ENCODE measurements around the gene INCENP. TPM values are rescaled to one million over a fixed set of nuclear protein-coding genes. Genes with fewer than 3 reads are reported as not detected.
A peak's percentile ranks its signal among the peaks of the same experiment; 100 is the strongest.

The INCENP gene
- total and polyA plus RNA-seq, 2 of the 13 experiments (the other 11 are each of a cell fraction or from before 2014, with no cell fraction given), result 14.1 to 37.3 TPM

GRCh38 chr11:62123669-62124185 lies at the start of gene INCENP (continued):
- TF ChIP-seq MLXIP (CRISPR knock-in tag; IDR thresholded peaks at IDR 0.05; ENCODE audit: borderline replicate concordance), result no peak
- TF ChIP-seq NFRKB (IDR thresholded peaks at IDR 0.05), result no peak
- 0 out of 2 replicates have a peak, but pooled peaks have one; percentile 6 for TF ChIP-seq MIXL1 (CRISPR knock-in tag; IDR thresholded peaks at IDR 0.05)
- no peak for TF ChIP-seq ZBTB4 (CRISPR knock-in tag; IDR thresholded peaks at IDR 0.05; ENCODE audit: borderline replicate concordance)
- TF ChIP-seq AHR (CRISPR knock-in tag; IDR thresholded peaks at IDR 0.05), result no peak
- TF ChIP-seq ZNF367 (CRISPR knock-in tag; IDR thresholded peaks at IDR 0.05; ENCODE audit: borderline replicate concordance), result no peak
- TF ChIP-seq SKIL (CRISPR knock-in tag; IDR thresholded peaks at IDR 0.05; ENCODE audit: borderline replicate concordance), result no peak
- no peak for TF ChIP-seq ZHX1 (CRISPR knock-in tag; IDR thresholded peaks at IDR 0.05; ENCODE audit: low read depth)
- no peak for TF ChIP-seq ZNF616 (CRISPR knock-in tag; IDR thresholded peaks at IDR 0.05; ENCODE audit: low read depth)
- no peak for TF ChIP-seq SNAPC5 (CRISPR knock-in tag; IDR thresholded peaks at IDR 0.05; ENCODE audit: borderline replicate concordance)
- no peak for TF ChIP-seq LRRFIP1 (CRISPR knock-in tag; conservative IDR thresholded peaks at IDR 0.05)
- peak; percentile 84; the same call in 1 of the 2 replicates for TF ChIP-seq SIN3A (IDR thresholded peaks at IDR 0.05; ENCODE audit: borderline replicate concordance, low read depth, low read length)
- TF ChIP-seq CEBPG (CRISPR knock-in tag; IDR thresholded peaks at IDR 0.05), result 0 out of 2 replicates have a peak, but pooled peaks have one; percentile 37
- TF ChIP-seq TARDBP (CRISPR knock-in tag; IDR thresholded peaks at IDR 0.05), result peak; percentile 16; the same call in 1 of the 2 replicates
- peak; percentile 96 for TF ChIP-seq SP2 (CRISPR knock-in tag; IDR thresholded peaks at IDR 0.05)
- TF ChIP-seq PPARG (CRISPR knock-in tag; conservative IDR thresholded peaks at IDR 0.05), result no peak

Measured in HepG2 (cell line).